Measurements from ENCODE around the gene HECTD1.

The HECTD1 gene

DNA sequence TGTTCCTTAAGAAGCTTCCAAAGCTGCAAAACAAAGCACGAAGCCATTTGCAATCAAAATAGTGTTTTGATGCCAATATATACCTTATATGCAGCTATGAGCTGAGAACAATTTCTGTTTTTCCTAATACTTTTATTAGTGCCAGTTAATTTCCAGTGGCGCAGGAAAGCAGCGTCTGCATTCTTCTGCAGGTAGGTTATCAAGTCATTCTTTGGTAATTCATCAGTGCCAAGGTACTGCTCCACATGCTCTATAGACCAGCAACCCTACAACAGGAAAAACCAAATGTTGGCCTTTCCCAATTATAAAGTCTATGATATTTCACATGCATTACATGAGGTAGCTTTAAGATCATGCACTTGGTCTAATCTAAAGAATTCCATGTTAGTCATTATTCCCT, 93.8 kb downstream of the HECTD1 start:
- DNase-seq (ENCODE audit: low read depth in 1 of 2, low spot score in 1 of 2) = no peak
- no peak overlapping the region for H3K4me3 ChIP-seq (replicated peaks; ENCODE audit: insufficient read depth, low read length)
- H3K27me3 ChIP-seq (ENCODE audit: insufficient read depth, poor library complexity, severe bottlenecking) = no peaks in the 10 kb centered on the region
- TF ChIP-seq GABPA (IDR thresholded peaks at IDR 0.05; ENCODE audit: low read depth) (no peak), POLR2AphosphoS5 (IDR thresholded peaks at IDR 0.05; ENCODE audit: low read depth) (no peak), SPI1 (IDR thresholded peaks at IDR 0.05; ENCODE audit: borderline replicate concordance, low read depth) (no peak)
- H3K27ac ChIP-seq (replicated peaks) = no peak overlapping the region

DNA sequence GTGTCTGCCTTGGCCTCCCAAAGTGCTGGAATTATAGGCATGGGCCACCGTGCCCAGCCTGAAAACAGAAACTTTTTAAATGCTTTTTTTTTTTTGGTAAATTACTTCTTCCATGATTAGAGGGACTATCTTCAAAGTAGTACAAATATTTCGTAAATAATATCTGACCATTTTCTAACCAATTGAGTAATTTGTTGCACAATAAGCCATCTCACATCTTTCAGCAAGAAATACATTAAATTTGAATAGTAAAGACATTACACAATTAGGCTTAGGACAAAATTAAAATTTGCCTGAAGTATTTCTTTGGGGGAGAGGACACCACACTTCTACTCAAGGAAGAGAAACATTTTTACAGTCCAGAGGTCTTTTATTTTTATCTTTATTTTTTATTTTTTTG, 96.7 kb downstream of the HECTD1 start:
- Histone ChIP-seq H3K27ac (replicated peaks) (no peak overlapping the region), H3K4me3 (replicated peaks; ENCODE audit: insufficient read depth, low read length) (no peak overlapping the region), H3K27me3 (ENCODE audit: insufficient read depth, poor library complexity, severe bottlenecking) (no peaks in the 10 kb centered on the region)
- TF ChIP-seq GABPA (IDR thresholded peaks at IDR 0.05; ENCODE audit: low read depth) (no peak), REST (IDR thresholded peaks at IDR 0.05; ENCODE audit: insufficient replicate concordance, low read depth) (no peak), SPI1 (IDR thresholded peaks at IDR 0.05; ENCODE audit: borderline replicate concordance, low read depth) (no peak), POLR2AphosphoS5 (IDR thresholded peaks at IDR 0.05; ENCODE audit: low read depth) (no peak), CTCF (IDR thresholded peaks at IDR 0.05; ENCODE audit: insufficient read depth, low read length) (no peak)
- DNase-seq (ENCODE audit: low read depth in 1 of 2, low spot score in 1 of 2) = no peak

DNA sequence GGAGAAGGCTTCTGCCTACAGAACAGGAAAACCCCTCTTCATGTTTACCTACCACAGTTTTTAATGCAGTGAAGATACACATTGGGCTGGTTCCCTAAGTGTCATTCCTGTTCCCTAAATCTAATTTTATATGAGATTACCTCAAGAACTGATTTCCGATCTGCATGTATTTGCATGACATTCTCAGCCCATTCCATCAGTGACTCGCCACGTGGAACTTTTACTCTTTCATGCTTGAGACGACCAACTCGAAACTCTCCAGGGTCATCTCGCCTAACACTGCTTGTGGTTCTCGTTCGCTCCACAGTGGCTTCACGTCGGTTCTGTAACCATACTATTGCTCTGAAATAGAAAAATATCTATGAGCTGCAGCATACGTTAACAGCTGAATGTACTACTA, 98.3 kb downstream of the HECTD1 start:
- Histone ChIP-seq H3K27ac (replicated peaks) (no peak overlapping the region), H3K4me3 (replicated peaks; ENCODE audit: insufficient read depth, low read length) (no peak overlapping the region), H3K27me3 (ENCODE audit: insufficient read depth, poor library complexity, severe bottlenecking) (no peaks in the 10 kb centered on the region)
- DNase-seq (ENCODE audit: low read depth in 1 of 2, low spot score in 1 of 2) = no peak
- TF ChIP-seq GABPA (IDR thresholded peaks at IDR 0.05; ENCODE audit: low read depth) = no peak
- TF ChIP-seq CTCF (IDR thresholded peaks at IDR 0.05; ENCODE audit: insufficient read depth, low read length) = no peak
- no peak for TF ChIP-seq SPI1 (IDR thresholded peaks at IDR 0.05; ENCODE audit: borderline replicate concordance, low read depth)
- TF ChIP-seq POLR2AphosphoS5 (IDR thresholded peaks at IDR 0.05; ENCODE audit: low read depth) = no peak

- H3K27ac ChIP-seq (replicated peaks) = no peak overlapping the region
- TF ChIP-seq POLR2AphosphoS5 (IDR thresholded peaks at IDR 0.05; ENCODE audit: low read depth) (no peak), REST (IDR thresholded peaks at IDR 0.05; ENCODE audit: insufficient replicate concordance, low read depth) (no peak), CTCF (IDR thresholded peaks at IDR 0.05; ENCODE audit: insufficient read depth, low read length) (no peak), SPI1 (IDR thresholded peaks at IDR 0.05; ENCODE audit: borderline replicate concordance, low read depth) (no peak), GABPA (IDR thresholded peaks at IDR 0.05; ENCODE audit: low read depth) (no peak)
- DNase-seq (ENCODE audit: low read depth in 1 of 2, low spot score in 1 of 2) = no peak
- H3K4me3 ChIP-seq (replicated peaks; ENCODE audit: insufficient read depth, low read length) = no peak overlapping the region
- H3K27me3 ChIP-seq (ENCODE audit: insufficient read depth, poor library complexity, severe bottlenecking) = no peaks in the 10 kb centered on the region
These were observed 100.8 kb downstream of the HECTD1 start for GRCh38 chr14:31106768-31107167.

All from HL-60 (cell line).